OCI-LY1 (cell line): ENCODE results near the gene ZNF556.

ENCODE experiments used
- EZH2 ChIP-seq: fragments of 200-600 bp; sonication (generic), shearing (Covaris generic); IDR thresholded peaks from 2 replicates; pipeline ENCODE4 v1.8.0; 2017; ENCODE audit warnings: borderline replicate concordance, mixed run types, mild to moderate bottlenecking, antibody characterized with exemption, low read length, moderate library complexity, mixed read lengths
- TF ChIP-seq, protein P1 (sequence below): fragments of 200-600 bp; sonication (generic), shearing (Covaris generic); IDR thresholded peaks from 2 replicates; pipeline ENCODE4 v1.5.1; 2017; ENCODE audit warnings: mild to moderate bottlenecking, antibody characterized with exemption, low read length, moderate library complexity, mixed read lengths

GRCh38 chr19:2850256-2850925 is 16.7 kb upstream of the ZNF556 start:
- TF ChIP-seq, protein P1, sequence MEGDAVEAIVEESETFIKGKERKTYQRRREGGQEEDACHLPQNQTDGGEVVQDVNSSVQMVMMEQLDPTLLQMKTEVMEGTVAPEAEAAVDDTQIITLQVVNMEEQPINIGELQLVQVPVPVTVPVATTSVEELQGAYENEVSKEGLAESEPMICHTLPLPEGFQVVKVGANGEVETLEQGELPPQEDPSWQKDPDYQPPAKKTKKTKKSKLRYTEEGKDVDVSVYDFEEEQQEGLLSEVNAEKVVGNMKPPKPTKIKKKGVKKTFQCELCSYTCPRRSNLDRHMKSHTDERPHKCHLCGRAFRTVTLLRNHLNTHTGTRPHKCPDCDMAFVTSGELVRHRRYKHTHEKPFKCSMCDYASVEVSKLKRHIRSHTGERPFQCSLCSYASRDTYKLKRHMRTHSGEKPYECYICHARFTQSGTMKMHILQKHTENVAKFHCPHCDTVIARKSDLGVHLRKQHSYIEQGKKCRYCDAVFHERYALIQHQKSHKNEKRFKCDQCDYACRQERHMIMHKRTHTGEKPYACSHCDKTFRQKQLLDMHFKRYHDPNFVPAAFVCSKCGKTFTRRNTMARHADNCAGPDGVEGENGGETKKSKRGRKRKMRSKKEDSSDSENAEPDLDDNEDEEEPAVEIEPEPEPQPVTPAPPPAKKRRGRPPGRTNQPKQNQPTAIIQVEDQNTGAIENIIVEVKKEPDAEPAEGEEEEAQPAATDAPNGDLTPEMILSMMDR = no peak
- TF ChIP-seq EZH2 = no peak
